Tongue (tissue), 3 donors: Measurements from ENCODE around the gene RRM2. TPM values are rescaled to one million over a fixed set of nuclear protein-coding genes. Genes with fewer than 3 reads are reported as not detected.

Source experiments
- DNase-seq: peaks from one replicate; pipeline ENCODE4 v3.0.0-alpha.2; 2015
- small RNA-seq: library from RNA; depleted of rRNA; stranded (forward); fragments of <200 nt; gene quantifications from one replicate; pipeline ENCODE3, GENCODE V24; 2014; ENCODE audit warnings: low replicate concordance
- total RNA-seq: library from RNA; depleted of rRNA; stranded (reverse); fragments of >200 nt; gene quantifications from one replicate; pipeline ENCODE4 v1.2.3, GENCODE V29; 2014

Gene RRM2
- total RNA-seq, 1 donor from 2014 or later = 20.3 TPM

DNA sequence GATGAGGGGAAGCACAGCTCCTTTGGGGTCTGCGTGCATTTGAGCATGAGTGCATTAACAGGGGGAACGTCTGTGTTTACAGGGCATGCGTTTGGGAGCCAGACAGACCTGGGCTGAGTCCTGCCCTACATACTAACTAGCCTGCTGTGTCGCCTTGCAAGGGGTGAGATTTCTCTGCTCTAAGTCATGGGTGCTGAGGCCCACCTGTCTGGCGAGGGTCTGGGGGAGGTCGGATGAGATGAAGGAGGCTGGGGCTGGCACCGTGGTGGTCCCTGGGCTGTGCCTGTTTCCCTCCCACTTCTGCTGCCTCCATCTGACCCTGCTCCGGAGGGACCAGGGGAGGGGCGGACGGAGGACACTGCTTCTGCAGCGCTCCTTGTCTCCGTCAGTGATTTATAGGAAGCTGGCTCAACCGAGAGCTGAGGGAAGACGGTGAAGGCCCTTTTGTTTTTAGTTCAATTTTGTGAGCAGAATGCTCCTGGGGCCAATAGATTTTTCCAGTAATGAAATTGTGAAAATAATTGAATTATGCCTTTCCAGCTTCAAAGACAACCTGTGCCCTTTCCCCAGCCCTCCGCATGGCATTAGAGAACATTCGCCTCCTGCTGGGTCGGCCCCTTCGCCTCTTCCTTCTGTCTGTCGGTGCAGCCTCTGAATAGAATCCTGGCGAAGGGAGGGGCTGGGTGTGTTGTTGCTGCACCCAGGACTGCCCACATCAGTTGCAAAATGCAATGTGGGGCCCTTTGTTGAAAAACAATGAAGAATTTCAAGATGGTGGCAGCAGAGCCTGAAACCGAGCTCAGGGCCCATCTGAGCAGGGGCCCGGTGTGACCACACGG, 49.7 kb downstream of the RRM2 start:
- no peak for DNase-seq

DNA sequence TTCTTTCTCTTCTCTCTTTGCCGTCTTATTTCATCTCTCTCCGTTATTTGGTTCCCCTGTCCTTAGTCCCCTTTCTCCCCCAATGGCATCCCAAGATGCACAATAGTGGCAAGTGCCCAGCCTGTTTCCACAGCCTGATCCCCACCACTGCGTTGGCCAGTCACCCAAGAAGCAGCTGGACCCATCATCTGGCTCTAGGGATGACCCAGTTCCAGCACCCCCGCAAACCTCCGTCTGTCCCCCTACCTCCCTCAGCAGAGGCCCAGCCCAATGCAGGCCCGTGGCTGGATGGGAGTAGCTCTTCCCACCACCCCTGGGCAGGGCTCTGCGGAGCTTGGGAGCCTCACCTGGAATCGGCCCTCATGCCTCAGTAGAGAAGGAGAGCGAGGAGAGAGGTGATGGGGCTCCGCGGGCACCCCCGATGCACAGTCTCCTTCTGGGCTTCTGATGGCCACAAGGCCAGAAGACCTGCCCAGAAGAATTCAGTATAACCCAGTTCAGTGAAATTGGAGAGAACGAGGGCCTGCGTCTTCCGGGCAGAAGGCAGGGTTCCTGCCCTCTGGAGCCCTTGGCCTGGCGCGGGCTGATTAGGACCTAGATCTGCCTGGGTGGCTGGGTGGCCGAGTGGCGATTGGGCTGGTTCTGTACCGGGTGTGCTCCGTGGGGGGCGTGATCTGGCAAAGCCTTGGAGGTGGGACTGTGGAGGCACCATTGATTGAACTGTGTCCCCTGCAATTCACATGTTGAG, 50.9 kb downstream of the RRM2 start:
- DNase-seq = no peak

DNA sequence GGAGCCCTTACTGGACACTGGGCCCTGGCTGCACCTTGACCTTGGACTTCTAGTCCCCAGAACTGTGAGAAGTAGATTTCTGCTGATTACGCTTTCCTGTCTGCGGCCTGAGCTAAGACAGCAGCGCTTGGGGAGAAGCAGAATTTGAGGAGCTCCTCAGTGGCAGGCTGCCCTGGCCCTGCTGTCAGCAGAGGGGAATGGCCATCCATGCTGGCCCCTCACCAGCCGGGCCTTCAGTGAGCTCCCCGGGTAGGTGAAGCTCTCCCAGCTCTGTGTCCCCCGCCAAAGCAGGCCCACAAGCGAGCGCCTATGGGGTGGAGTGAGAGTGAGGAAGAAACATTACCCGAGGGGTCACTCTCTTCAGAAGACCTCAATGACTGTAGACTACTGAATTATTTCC, 51.6 kb downstream of the RRM2 start:
- DNase-seq = no peak

DNA sequence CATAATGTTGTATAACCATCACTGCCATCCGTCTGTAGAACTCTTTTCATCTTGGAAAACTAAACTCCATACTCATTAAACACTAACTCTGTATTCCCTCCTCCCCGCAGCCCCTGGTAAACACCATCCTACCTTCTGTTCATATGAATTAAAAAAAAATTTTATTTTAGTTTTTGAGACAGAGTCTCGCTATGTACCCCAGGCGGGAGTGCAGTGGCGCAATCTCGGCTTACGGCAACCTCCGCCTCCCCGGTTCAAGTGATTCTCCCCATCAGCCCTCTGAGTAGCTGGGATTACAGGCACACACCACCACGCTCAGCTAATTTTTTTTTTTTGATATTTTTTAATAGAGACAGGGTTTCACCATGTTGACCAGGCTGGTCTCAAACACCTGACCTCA, 52.9 kb downstream of the RRM2 start:
- DNase-seq = no peak

DNA sequence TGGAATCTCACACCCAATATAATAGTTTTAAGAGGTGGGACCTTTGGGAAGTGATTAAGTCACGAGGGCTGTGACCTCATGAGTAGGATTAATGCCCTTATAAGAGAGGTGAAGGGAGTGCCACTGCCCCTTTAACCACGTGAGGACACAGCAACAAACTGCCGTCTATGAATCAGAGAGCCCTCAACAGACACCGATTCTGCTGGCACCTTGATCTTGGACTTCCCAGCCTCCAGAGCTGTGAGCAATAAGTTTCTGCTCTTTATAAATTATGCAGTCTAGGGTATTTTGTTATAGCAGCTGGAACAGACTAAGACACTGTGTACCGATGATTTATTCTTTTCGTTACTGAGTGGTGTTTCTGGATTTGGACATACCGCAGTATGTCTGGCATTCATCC, 56.2 kb downstream of the RRM2 start:
- DNase-seq = no peak

DNA sequence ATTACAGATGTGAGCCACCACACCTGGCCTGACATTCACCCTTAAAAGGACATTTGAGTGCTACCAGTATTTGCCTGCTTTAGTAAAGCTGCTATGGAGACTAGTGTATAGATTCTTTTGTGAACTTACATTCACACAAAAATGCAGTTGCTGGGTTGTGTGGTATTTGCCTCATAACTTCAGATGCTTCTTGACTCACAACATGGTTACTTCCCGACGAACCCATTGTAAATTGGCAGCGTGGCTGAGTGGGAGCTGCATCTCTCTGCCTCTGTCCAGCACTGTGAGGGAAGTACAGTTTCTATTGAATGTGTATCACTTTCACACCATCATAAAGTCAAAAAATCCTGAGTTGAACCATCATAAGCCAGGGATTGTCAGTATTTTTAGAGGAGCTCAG, 56.9 kb downstream of the RRM2 start:
- no peak for DNase-seq

DNA sequence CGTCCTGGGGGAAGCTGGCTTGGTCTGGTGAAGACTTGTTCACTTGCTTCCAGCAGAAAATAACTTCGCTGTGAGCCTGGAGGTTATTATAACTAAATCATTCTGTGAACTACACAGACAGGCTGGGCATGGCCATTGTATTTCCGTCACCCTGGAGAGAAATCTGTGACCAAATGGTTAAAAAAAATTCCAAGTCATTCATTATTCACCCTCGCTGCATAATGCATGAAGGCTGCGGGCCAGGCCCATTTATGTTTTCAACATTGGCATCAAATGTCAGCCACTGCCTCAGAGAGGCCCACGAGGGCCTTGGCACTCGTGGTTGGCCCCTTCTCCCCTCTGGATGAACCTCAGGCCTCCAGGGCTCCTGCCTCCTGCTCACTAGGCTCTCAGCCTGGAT, 57.7 kb downstream of the RRM2 start:
- DNase-seq = peak; percentile 43

Small RNA genes lying within 50 kb of the gene (small RNA-seq; reads per million reads assigned to genes)
- not detected for gene RF00410
- not detected for gene RF00568

Other genes with a start within 250 kb of the RRM2 start
- gene GRHL1, start 171.0 kb upstream of the RRM2 start, total RNA-seq = 50.3 TPM
- 20.9 TPM for gene KLF11, start 79.2 kb upstream of the RRM2 start, total RNA-seq
- gene CYS1, start 42.3 kb upstream of the RRM2 start, total RNA-seq = 5.4 TPM
- gene HPCAL1, start 180.2 kb downstream of the RRM2 start, total RNA-seq = 37.4 TPM